SU-DHL-6 (cell line): Measurements from ENCODE around the gene CORO7.

Source experiments
- H2AFZ ChIP-seq: fragments of 200-600 bp; sonication (generic); 2 replicates; pipeline ENCODE4 v1.6.1; 2014; ENCODE audit warnings: low read depth, mild to moderate bottlenecking, moderate library complexity, mixed read lengths, antibody characterized with exemption, low read length; ENCODE audit not compliant: severe bottlenecking
- H3F3A ChIP-seq: fragments of 200-600 bp; shearing (Covaris generic); 2 replicates; pipeline ENCODE4 v1.6.0; 2016; ENCODE audit warnings: antibody characterized with exemption, mild to moderate bottlenecking; ENCODE audit not compliant: insufficient read depth
- H3K27ac ChIP-seq: fragments of 200-600 bp; sonication (generic); 2 replicates; pipeline ENCODE4 v1.5.1; 2016; ENCODE audit warnings: low read depth, mild to moderate bottlenecking, low read length, moderate library complexity, mixed read lengths
- H3K27me3 ChIP-seq: fragments of 200-600 bp; sonication (generic), shearing (Covaris generic); 2 replicates; pipeline ENCODE4 v1.6.0; 2014; ENCODE audit warnings: mild to moderate bottlenecking, low read length
- H3K36me3 ChIP-seq: fragments of 200-600 bp; sonication (generic); 2 replicates; pipeline ENCODE4 v1.6.1; 2014; ENCODE audit warnings: mild to moderate bottlenecking, low read length, mixed read lengths
- H3K4me2 ChIP-seq: fragments of 300-600, 200-600 bp; shearing (Covaris generic), sonication (generic); 2 replicates; pipeline ENCODE4 v1.6.0; 2014; ENCODE audit warnings: low read length, low read depth, mild to moderate bottlenecking; ENCODE audit not compliant: poor library complexity, severe bottlenecking
- H3K4me3 ChIP-seq: fragments of 200-600 bp; sonication (generic); 2 replicates; pipeline ENCODE4 v1.5.1; 2014; ENCODE audit warnings: antibody characterized with exemption, low read length, mild to moderate bottlenecking, mixed read lengths; ENCODE audit not compliant: insufficient read depth, poor library complexity, severe bottlenecking
- H3K79me2 ChIP-seq: fragments of 200-600 bp; sonication (generic); 2 replicates; pipeline ENCODE4 v1.6.1; 2014; ENCODE audit warnings: mild to moderate bottlenecking, low read length, moderate library complexity; ENCODE audit not compliant: insufficient read depth
- H3K9ac ChIP-seq: fragments of 200-600 bp; sonication (generic); 2 replicates; pipeline ENCODE4 v1.7.0; 2014; ENCODE audit warnings: mild to moderate bottlenecking, low read length
- H3K9me2 ChIP-seq: fragments of 200-600 bp; sonication (generic); replicated peaks from 2 replicates; pipeline ENCODE4 v1.6.1; 2014; ENCODE audit warnings: low read length; ENCODE audit not compliant: insufficient read depth
- H3K9me3 ChIP-seq: fragments of 200-600 bp; sonication (generic); 2 replicates; pipeline ENCODE4 v1.6.1; 2014; ENCODE audit warnings: low read length, mixed read lengths; ENCODE audit not compliant: insufficient read depth
- H4K20me1 ChIP-seq: fragments of 200-600 bp; sonication (generic); 2 replicates; pipeline ENCODE4 v1.6.1; 2014; ENCODE audit warnings: low read depth, mild to moderate bottlenecking, antibody characterized with exemption, low read length, moderate library complexity, mixed read lengths
- CTCF ChIP-seq: fragments of 200-600 bp; sonication (generic); IDR thresholded peaks from one replicate; pipeline ENCODE4 v1.5.1; 2017; ENCODE audit warnings: antibody characterized with exemption, mild to moderate bottlenecking, low read length, moderate library complexity; ENCODE audit not compliant: insufficient read depth, poor library complexity, severe bottlenecking
- EZH2phosphoT487 ChIP-seq: fragments of 200-600 bp; sonication (generic), shearing (Covaris generic); conservative IDR thresholded peaks from 2 replicates; pipeline ENCODE4 v1.6.1; 2018; ENCODE audit warnings: mild to moderate bottlenecking, antibody characterized with exemption, low read length, moderate library complexity, mixed read lengths

Gene CORO7

GRCh38 chr16:4437366-4437765, 21.0 kb upstream of the CORO7 start:
- no peak overlapping the region for H3K27ac ChIP-seq
- no peak overlapping the region for H3K9ac ChIP-seq
- no peak for TF ChIP-seq EZH2phosphoT487
- TF ChIP-seq CTCF = no peak
- H3K79me2 ChIP-seq = peaks cover 20% of the 10 kb centered on the region
- no peaks in the 10 kb centered on the region for H3K9me3 ChIP-seq
- H3F3A ChIP-seq = no peaks in the 10 kb centered on the region
- H4K20me1 ChIP-seq = no peaks in the 10 kb centered on the region
- H3K27me3 ChIP-seq = no peaks in the 10 kb centered on the region
- no peak overlapping the region for H3K4me2 ChIP-seq
- H3K36me3 ChIP-seq = peaks cover 32% of the 10 kb centered on the region
- no peak overlapping the region for H2AFZ ChIP-seq
- H3K4me3 ChIP-seq = no peak overlapping the region
- H3K9me2 ChIP-seq = no peaks in the 10 kb centered on the region

- Histone ChIP-seq H3K27ac (no peak overlapping the region), H4K20me1 (no peaks in the 10 kb centered on the region), H2AFZ (no peak overlapping the region), H3K9me3 (no peaks in the 10 kb centered on the region), H3F3A (no peaks in the 10 kb centered on the region), H3K4me2 (no peak overlapping the region), H3K27me3 (no peaks in the 10 kb centered on the region), H3K9me2 (no peaks in the 10 kb centered on the region), H3K4me3 (no peak overlapping the region), H3K36me3 (peaks cover 24% of the 10 kb centered on the region), H3K9ac (no peak overlapping the region), H3K79me2 (peaks cover 38% of the 10 kb centered on the region)
- TF ChIP-seq CTCF (no peak), EZH2phosphoT487 (no peak)
Measured at GRCh38 chr16:4435337-4436067, 19.1 kb upstream of the CORO7 start.

- Histone ChIP-seq H3K9ac (no peak overlapping the region), H3K4me3 (no peak overlapping the region), H3K9me3 (no peaks in the 10 kb centered on the region), H3K4me2 (no peak overlapping the region), H3K9me2 (no peaks in the 10 kb centered on the region), H3K27ac (no peak overlapping the region), H2AFZ (no peak overlapping the region), H3K27me3 (no peaks in the 10 kb centered on the region), H3K79me2 (peaks cover 51% of the 10 kb centered on the region), H4K20me1 (no peaks in the 10 kb centered on the region), H3F3A (no peaks in the 10 kb centered on the region), H3K36me3 (peaks cover 24% of the 10 kb centered on the region)
- TF ChIP-seq EZH2phosphoT487 = no peak
- TF ChIP-seq CTCF = no peak
Measured at GRCh38 chr16:4433914-4434787, 17.8 kb upstream of the CORO7 start.
